Activated CD8-positive, alpha-beta memory T cell treated with anti-CD3 and anti-CD28 coated beads for 4 hours (primary cell): ENCODE results near the gene ZNF629.
A peak's percentile ranks its signal among the peaks of the same experiment; 100 is the strongest.
"Not testable (repeated sequence)": the region's sequence is repeated elsewhere in the genome, so short reads cannot be mapped to it uniquely, and the experiment has no call there.

Experiments
- DNase-seq, 2 donors: peaks; one replicate each; pipeline ENCODE4 v3.0.0-alpha.2; 2020; ENCODE audit warnings: low read depth in 2 of 2

ZNF629 gene

GRCh38 chr16:30786936-30787612, at the start of gene ZNF629:
TSS of gene ZNF629 (minus strand) at chr16:30787205. CDS start at chr16:30784482, 2,723 bp downstream.
- DNase-seq, result no peak

- DNase-seq, result no peak
These were observed 47.2 kb upstream of the ZNF629 start for GRCh38 chr16:30834130-30834740.

DNA sequence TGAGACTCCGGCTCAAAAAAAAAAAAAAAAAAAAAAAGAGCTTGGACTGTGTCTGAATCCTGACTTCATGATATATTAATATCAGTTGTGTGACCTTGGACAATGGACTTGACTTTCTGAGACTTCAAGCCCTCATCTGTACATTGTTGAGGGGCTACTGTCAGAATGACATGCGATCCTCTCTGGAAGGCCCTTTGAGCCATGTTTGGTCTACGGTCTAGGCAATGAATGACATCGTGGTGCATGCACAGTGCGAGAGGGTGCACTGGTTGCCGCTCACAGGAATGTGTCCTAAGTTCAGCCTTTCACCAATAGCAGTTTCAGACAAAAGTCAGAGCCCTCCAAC, 43.0 kb upstream of the ZNF629 start:
- DNase-seq, result no peak

- no peak for DNase-seq
These were observed 42.4 kb upstream of the ZNF629 start for GRCh38 chr16:30829130-30830071.

- DNase-seq, result no peak
These were observed 34.9 kb upstream of the ZNF629 start for GRCh38 chr16:30821891-30822290.

DNA sequence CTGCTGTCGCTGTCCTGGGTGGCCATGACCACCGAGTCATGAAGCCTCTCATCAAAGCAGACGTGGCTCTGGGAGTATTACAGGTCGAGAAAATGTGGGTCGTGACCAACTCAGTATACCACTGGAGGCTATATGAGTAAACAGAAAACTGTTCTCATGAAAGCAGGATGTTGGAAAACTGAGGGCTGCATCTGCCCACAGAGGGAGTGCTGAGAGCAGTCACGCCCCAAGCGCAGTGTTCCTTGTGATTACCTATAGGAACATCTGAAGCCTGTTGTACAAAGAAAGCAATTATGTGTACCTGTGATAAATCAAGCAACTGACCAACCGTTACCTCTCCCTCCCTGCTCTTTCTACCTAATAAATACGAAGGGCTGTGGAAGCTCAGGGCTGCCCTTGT, 34.4 kb upstream of the ZNF629 start:
- not testable (repeated sequence) for DNase-seq

DNA sequence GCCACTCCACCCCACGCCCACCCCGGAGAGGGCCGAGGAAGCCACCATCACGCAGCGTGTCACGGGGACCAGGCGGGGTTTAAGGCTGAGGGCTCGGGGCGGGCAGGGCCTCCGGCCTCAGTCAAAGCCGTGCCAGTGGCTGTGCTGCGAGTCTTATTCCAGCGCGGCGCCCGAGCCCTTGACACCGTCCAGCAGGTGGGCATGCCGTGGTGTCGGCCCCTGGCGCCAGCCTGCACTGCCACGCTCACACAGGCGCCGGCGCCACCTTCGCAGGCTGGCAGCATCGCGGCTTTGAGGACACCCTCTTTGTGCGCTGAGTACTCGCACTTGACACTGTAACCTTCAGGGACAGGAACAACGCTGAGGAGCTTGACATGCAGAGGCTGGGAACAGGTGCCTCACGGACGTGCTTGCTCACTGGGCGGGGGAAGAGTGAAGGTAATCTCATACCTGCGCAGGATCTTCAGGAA, 34.0 kb upstream of the ZNF629 start:
- no peak for DNase-seq

GRCh38 chr16:30816769-30817168, 29.8 kb upstream of the ZNF629 start:
- DNase-seq, result no peak

GRCh38 chr16:30813821-30814189, 26.8 kb upstream of the ZNF629 start:
- no peak for DNase-seq

- not testable (repeated sequence) for DNase-seq
These were observed 22.7 kb upstream of the ZNF629 start for GRCh38 chr16:30809675-30810074.

DNA sequence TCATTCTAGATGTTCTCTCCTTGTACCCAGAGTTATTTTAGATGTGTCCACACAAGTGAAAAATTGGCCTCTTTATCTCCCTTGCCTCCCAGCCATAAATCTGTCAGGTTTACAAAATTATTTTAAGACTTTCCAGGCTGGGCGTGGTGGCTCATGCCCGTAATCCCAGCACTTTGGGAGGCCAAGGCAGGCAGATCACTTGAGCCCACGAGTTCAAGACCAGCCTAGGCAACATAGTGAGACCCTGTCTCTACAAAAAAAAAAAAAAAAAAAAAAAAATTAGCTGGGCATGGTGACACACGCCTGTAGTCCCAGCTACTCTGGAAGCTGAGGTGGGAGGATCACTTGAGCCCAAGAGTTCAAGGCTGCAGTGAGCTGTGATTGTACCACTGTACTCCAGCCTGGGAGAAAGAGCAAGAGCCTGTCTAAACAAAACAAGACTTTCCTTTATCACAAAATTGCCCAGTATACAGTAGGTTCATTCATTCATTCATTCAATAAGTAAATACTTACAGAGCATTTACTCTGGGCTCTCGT, 22.0 kb upstream of the ZNF629 start:
- not testable (repeated sequence) for DNase-seq

GRCh38 chr16:30808146-30808545, 21.1 kb upstream of the ZNF629 start:
- DNase-seq, result no peak

GRCh38 chr16:30805370-30806169, 18.6 kb upstream of the ZNF629 start:
- DNase-seq, result peak in 1 of 2 donors; percentile 25

DNA sequence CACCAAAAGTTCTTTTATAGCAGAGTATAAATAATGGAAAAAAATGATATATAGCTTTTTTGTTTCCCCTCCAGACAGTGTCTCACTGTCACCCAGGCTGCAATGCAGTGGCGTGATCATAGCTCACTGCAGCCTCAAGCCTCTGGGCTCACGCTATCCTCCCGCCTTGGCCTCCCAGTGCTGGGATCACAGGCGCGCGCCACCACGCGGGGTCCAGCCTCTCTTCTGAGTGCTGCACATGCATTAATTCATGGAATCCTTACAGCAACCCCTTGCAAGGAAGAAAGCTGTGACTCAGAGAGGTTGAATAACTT, 18.0 kb upstream of the ZNF629 start:
- no peak for DNase-seq

GRCh38 chr16:30802936-30803335, 15.9 kb upstream of the ZNF629 start:
- no peak for DNase-seq

GRCh38 chr16:30797670-30798309, 10.8 kb upstream of the ZNF629 start:
- DNase-seq, result no peak

- no peak for DNase-seq
These were observed 7.6 kb upstream of the ZNF629 start for GRCh38 chr16:30794634-30795033.

DNA sequence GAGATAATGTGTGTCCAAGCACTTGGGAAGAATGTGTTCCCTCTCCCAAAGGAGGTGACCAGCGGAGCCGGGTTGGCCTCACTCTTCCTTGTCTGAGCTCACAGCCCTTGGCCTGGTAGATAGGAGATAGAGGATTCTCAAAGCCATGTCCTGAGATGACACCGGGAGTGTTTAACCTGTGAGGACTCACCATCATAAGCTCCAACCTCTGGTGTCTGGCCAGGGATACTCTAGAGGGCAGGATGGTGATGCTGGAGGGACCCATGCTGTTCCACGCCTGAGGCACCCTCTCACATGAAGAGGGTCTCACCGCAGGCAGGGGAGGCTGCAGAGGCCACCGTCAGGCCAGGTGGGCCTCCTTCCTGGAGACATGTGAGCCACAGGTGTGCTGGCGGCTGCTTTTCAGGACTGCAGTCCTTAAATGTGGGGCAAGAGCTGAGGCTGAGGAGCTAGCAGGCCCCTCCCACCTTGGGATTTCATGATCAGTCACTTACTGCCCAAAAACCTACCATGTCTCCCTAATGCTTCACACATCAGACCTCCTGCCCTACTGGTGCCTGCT, 6.6 kb upstream of the ZNF629 start:
- no peak for DNase-seq

DNA sequence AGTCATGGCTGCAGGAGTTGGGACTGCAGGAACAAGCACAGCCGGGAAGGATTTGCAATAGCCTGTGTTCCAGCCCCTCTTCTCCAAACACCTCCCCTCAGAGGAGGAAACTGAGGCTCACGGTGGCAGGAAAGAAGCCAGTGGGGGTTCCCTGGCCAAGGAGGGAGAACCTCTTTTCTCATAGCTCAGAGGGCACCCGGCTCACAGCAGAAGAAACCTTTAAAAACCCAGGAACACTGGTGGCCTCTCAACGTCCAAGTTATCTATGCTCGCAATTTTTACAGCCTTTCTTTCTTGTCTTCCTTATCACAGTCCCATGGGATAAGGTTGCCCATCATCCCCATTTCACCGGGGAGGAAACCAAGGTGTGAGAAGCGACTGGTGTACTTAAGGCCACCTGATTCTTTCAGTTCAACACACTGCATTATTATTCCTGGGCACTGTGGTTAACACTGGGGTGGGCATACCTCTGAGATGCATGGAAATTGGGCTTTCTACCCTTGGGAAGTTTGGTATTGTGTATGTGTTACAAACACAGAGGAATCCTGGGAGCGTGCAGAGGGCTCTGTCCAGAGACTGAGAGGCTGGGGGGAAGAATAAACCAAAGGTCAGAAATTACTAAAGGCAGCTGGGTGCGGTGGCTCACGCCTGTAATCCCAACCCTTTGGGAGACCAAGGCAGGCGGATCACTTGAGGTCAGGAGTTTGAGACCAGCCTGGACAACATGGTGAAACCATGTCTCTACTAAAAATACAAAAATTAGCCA, 791 bp upstream of the ZNF629 start:
- DNase-seq, result no peak
